IMR-90 (cell line): Measurements from ENCODE around the gene SNRNP27. TPM values are rescaled to one million over a fixed set of nuclear protein-coding genes. Genes with fewer than 3 reads are reported as not detected.
A peak's percentile ranks its signal among the peaks of the same experiment; 100 is the strongest.

Experiments
- ATAC-seq: fragments of 200-7000 bp; cut with Tn5 transposase; 2 replicates; pipeline ENCODE4 v1.9.1; 2020; ENCODE audit warnings: low read depth, mild to moderate bottlenecking, moderate library complexity
- BruUV-seq: library from RNA; stranded (reverse); fragments of 400-500 nt; replicated peaks from 2 replicates; lab custom pipeline; 2021; lab: Mats Ljungman, UMichigan
- CTCF ChIA-PET: fragments of 300-600 bp; formaldehyde crosslinking; extraction: SDS; loops from one replicate; lab custom pipeline; 2021; ENCODE audit warnings: antibody characterized with exemption; lab: Yijun Ruan, JAX
- POLR2A ChIA-PET: fragments of 300-600 bp; sonication (Branson Sonifier 250); formaldehyde crosslinking; loops from one replicate; lab custom pipeline; 2022; ENCODE audit warnings: antibody characterized with exemption; ENCODE audit not compliant: unreplicated experiment; lab: Charles Lee
- DNase-seq: peaks from one replicate; pipeline ENCODE4 v3.0.0; 2013
- H2AFZ ChIP-seq: replicated peaks from 2 replicates; pipeline ENCODE3; 2013; ENCODE audit warnings: low read length, mild to moderate bottlenecking; ENCODE audit not compliant: poor library complexity
- H2AK5ac ChIP-seq: 2 replicates; pipeline ENCODE4 v1.6.1; 2013; ENCODE audit warnings: low read depth, low read length, inconsistent platforms
- H2AK9ac ChIP-seq: replicated peaks from 2 replicates; pipeline ENCODE3; 2013; ENCODE audit warnings: mild to moderate bottlenecking, low read depth, low read length, moderate library complexity; ENCODE audit not compliant: poor library complexity
- H2BK120ac ChIP-seq: 2 replicates; pipeline ENCODE4 v1.6.1; 2013; ENCODE audit warnings: low read depth, low read length, inconsistent platforms
- H2BK15ac ChIP-seq: 3 replicates; pipeline ENCODE4 v1.6.1; 2013; ENCODE audit warnings: low read depth, low read length, inconsistent platforms
- H2BK20ac ChIP-seq: 2 replicates; pipeline ENCODE4 v1.6.1; 2013; ENCODE audit warnings: low read depth, mild to moderate bottlenecking, inconsistent platforms, low read length, moderate library complexity
- H2BK5ac ChIP-seq: 2 replicates; pipeline ENCODE4 v1.6.1; 2013; ENCODE audit warnings: mild to moderate bottlenecking, low read depth, low read length, inconsistent platforms; ENCODE audit not compliant: poor library complexity, severe bottlenecking
- H3K14ac ChIP-seq: replicated peaks from 2 replicates; pipeline ENCODE4 v1.6.1; 2013; ENCODE audit warnings: low read depth, low read length, inconsistent platforms
- H3K18ac ChIP-seq: 2 replicates; pipeline ENCODE4 v1.6.1; 2013; ENCODE audit warnings: low read depth, low read length, control low read depth
- H3K23ac ChIP-seq: 2 replicates; pipeline ENCODE4 v1.6.1; 2013; ENCODE audit warnings: low read depth, low read length, inconsistent platforms
- H3K27ac ChIP-seq: 2 replicates; pipeline ENCODE4 v1.5.1; 2013; ENCODE audit warnings: mild to moderate bottlenecking, control low read depth, low read length; ENCODE audit not compliant: insufficient read depth
- H3K27me3 ChIP-seq: 2 replicates; pipeline ENCODE4 v1.6.1; 2013; ENCODE audit warnings: low read length; ENCODE audit not compliant: control insufficient read depth, insufficient read depth
- H3K36me3 ChIP-seq: 2 replicates; pipeline ENCODE4 v1.6.1; 2013; ENCODE audit warnings: low read length, mixed read lengths; ENCODE audit not compliant: control insufficient read depth, insufficient read depth
- H3K4ac ChIP-seq: 2 replicates; pipeline ENCODE4 v1.6.1; 2013; ENCODE audit warnings: low read depth, low read length, inconsistent platforms
- H3K4me1 ChIP-seq: 2 replicates; pipeline ENCODE4 v1.6.1; 2013; ENCODE audit warnings: low read length, mixed read lengths; ENCODE audit not compliant: control insufficient read depth, insufficient read depth
- H3K4me2 ChIP-seq: 2 replicates; pipeline ENCODE4 v1.6.1; 2013; ENCODE audit warnings: low read depth, mild to moderate bottlenecking, control low read depth, low read length, moderate library complexity
- H3K4me3 ChIP-seq: 2 replicates; pipeline ENCODE4 v1.5.1; 2013; ENCODE audit warnings: low read depth, mild to moderate bottlenecking, control low read depth, low read length, moderate library complexity; ENCODE audit not compliant: insufficient read depth
- H3K56ac ChIP-seq: 2 replicates; pipeline ENCODE4 v1.6.1; 2013; ENCODE audit warnings: low read length, inconsistent platforms; ENCODE audit not compliant: insufficient read depth; ENCODE audit errors: extremely low read depth
- H3K79me1 ChIP-seq, 2 experiments: 2 replicates each; pipeline ENCODE4 v1.6.1; 2013; ENCODE audit warnings: low read length in 2 of 2, inconsistent platforms in 1 of 2, low read depth in 1 of 2
- H3K9ac ChIP-seq: 2 replicates; pipeline ENCODE4 v1.6.1; 2013; ENCODE audit warnings: low read depth, low read length, control low read depth
- H3K9me1 ChIP-seq: 2 replicates; pipeline ENCODE4 v1.6.1; 2013; ENCODE audit warnings: low read length, inconsistent platforms; ENCODE audit not compliant: insufficient read depth
- H3K9me3 ChIP-seq: 2 replicates; pipeline ENCODE4 v1.6.1; 2013; ENCODE audit warnings: low read length; ENCODE audit not compliant: control insufficient read depth, insufficient read depth
- H4K20me1 ChIP-seq: 2 replicates; pipeline ENCODE4 v1.6.1; 2013; ENCODE audit warnings: low read length, inconsistent platforms; ENCODE audit not compliant: insufficient read depth
- H4K5ac ChIP-seq: 2 replicates; pipeline ENCODE4 v1.6.1; 2013; ENCODE audit warnings: mild to moderate bottlenecking, low read depth, low read length, control low read depth
- H4K8ac ChIP-seq, 2 experiments: 2 replicates each; pipeline ENCODE4 v1.6.1; 2013; ENCODE audit warnings: low read depth in 2 of 2, low read length in 2 of 2, control low read depth in 1 of 2, inconsistent platforms in 1 of 2
- H4K91ac ChIP-seq: 2 replicates; pipeline ENCODE4 v1.6.1; 2013; ENCODE audit warnings: low read depth, low read length, inconsistent platforms; ENCODE audit not compliant: insufficient read depth
- BHLHE40 ChIP-seq: fragments of 150-350 bp; IDR thresholded peaks from 2 replicates; pipeline ENCODE4 v1.6.1; 2016; ENCODE audit warnings: mild to moderate bottlenecking, low read depth, low read length
- CEBPB ChIP-seq: IDR thresholded peaks from 2 replicates; pipeline ENCODE4 v1.6.1; 2012; ENCODE audit warnings: low read depth, low read length, improper control_type of control experiment
- CHD1 ChIP-seq: IDR thresholded peaks from 2 replicates; pipeline ENCODE4 v1.6.1; 2012; ENCODE audit warnings: low read depth, low read length, improper control_type of control experiment
- CTCF ChIP-seq: conservative IDR thresholded peaks from 2 replicates; pipeline ENCODE4 v1.5.1; 2012; ENCODE audit warnings: mild to moderate bottlenecking, low read depth, low read length, improper control_type of control experiment
- FOS ChIP-seq: fragments of 150-350 bp; IDR thresholded peaks from 2 replicates; pipeline ENCODE4 v1.6.1; 2016; ENCODE audit warnings: low read depth, low read length
- MAFK ChIP-seq: IDR thresholded peaks from 2 replicates; pipeline ENCODE4 v1.6.1; 2012; ENCODE audit warnings: low read depth, low read length, improper control_type of control experiment
- MAZ ChIP-seq: IDR thresholded peaks from 2 replicates; pipeline ENCODE4 v1.6.1; 2012; ENCODE audit warnings: low read depth, mild to moderate bottlenecking, low read length, improper control_type of control experiment, moderate library complexity, borderline replicate concordance
- MXI1 ChIP-seq: IDR thresholded peaks from 2 replicates; pipeline ENCODE4 v1.6.1; 2012; ENCODE audit warnings: low read depth, mild to moderate bottlenecking, low read length, moderate library complexity, borderline replicate concordance
- NFE2L2 ChIP-seq: fragments of 150-350 bp; IDR thresholded peaks from 2 replicates; pipeline ENCODE4 v1.6.1; 2016; ENCODE audit warnings: low read depth, mild to moderate bottlenecking, low read length
- POLR2A ChIP-seq: IDR thresholded peaks from 2 replicates; pipeline ENCODE4 v1.6.1; 2012; ENCODE audit warnings: mild to moderate bottlenecking, low read depth, low read length
- RAD21 ChIP-seq: IDR thresholded peaks from 2 replicates; pipeline ENCODE4 v1.6.1; 2012; ENCODE audit warnings: low read length, improper control_type of control experiment
- RCOR1 ChIP-seq: IDR thresholded peaks from 2 replicates; pipeline ENCODE4 v1.6.1; 2012; ENCODE audit warnings: mild to moderate bottlenecking, low read length, improper control_type of control experiment; ENCODE audit not compliant: insufficient replicate concordance
- RFX5 ChIP-seq: IDR thresholded peaks from 2 replicates; pipeline ENCODE4 v1.8.0; 2012; ENCODE audit warnings: low read depth, mild to moderate bottlenecking, low read length, moderate library complexity
- SMC3 ChIP-seq: fragments of 150-350 bp; IDR thresholded peaks from 2 replicates; pipeline ENCODE4 v1.6.1; 2016; ENCODE audit warnings: low read depth, mild to moderate bottlenecking, antibody characterized with exemption, low read length, moderate library complexity
- WGBS, 2 experiments: methylation state at CpG; one replicate each; pipeline versions ENCODE4 v1.1.5 to v1.1.7; 2013; ENCODE audit warnings: missing lambda C conversion rate in 2 of 2; ENCODE audit not compliant: insufficient read length in 1 of 2; ENCODE audit errors: extremely low coverage in 2 of 2; 5-methylcytosine and 5-hydroxymethylcytosine counted together
- dilution Hi-C: fragments of 300-500 bp; cut with HindIII; formaldehyde crosslinking; loops from one replicate; pipeline ENCODE4 v1.14.3; 2018; ENCODE audit warnings: low sequenced_read_pairs; ENCODE audit not compliant: unreplicated experiment
- in situ Hi-C: fragments of 300-500 bp; cut with MboI; formaldehyde crosslinking; loops from 3 replicates; pipeline ENCODE4 v1.14.3; 2019; ENCODE audit warnings: low sequenced_read_pairs, inconsistent platforms, mixed read lengths
- intact Hi-C: fragments of 100-400 bp; cut with micrococcal nuclease; formaldehyde crosslinking; loops from 2 replicates; pipeline ENCODE4 v1.10.0; 2022
- polyA plus RNA-seq, 3 experiments: library from polyadenylated mRNA; depleted of rRNA; stranded (reverse); fragments of >200 nt; gene quantifications; 2 replicates each; pipeline ENCODE4 v1.2.3, GENCODE V29; 2012; ENCODE audit warnings: low replicate concordance in 1 of 3
- total RNA-seq: library from RNA; depleted of rRNA; stranded (reverse); fragments of >200 nt; gene quantifications from 2 replicates; pipeline ENCODE4 v1.2.3, GENCODE V29; 2012
- TF ChIP-seq, protein P1 (sequence below): fragments of 150-350 bp; IDR thresholded peaks from 2 replicates; pipeline ENCODE4 v1.6.1; 2017; ENCODE audit warnings: mild to moderate bottlenecking, antibody characterized with exemption, low read length, low read depth
- TF ChIP-seq, protein P2 (sequence below): fragments of 150-350 bp; IDR thresholded peaks from 2 replicates; pipeline ENCODE4 v1.6.1; 2016; ENCODE audit warnings: low read depth, mild to moderate bottlenecking, low read length, moderate library complexity, borderline replicate concordance

The SNRNP27 gene
- total and polyA plus RNA-seq, 2 of the 4 experiments (the other 2 are of a cell fraction): 8.8 to 48.3 TPM

DNA sequence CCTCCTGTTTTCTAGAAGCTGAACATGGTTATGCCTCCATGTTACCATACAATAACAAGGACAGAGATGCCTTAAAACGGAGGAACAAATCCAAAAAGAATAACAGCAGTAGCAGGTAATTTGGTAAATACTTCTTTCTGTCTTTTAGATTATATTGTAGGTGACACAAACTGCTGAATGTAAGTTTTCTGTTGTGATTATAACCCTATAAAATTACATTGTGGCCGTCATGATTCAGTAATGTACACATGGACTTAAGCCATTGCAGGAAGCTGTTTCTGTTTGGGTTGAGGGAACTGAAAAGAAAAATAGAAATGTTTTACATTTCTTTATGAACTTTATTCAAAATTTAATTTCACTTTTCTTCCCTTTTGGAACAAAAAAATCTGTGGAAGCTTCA is 22.4 kb downstream of the SNRNP27 start:
- ATAC-seq (no peak), DNase-seq (peak; percentile 35)
- Histone ChIP-seq H4K5ac (no peak overlapping the region), H3K9me3 (no peaks in the 10 kb centered on the region), H3K36me3 (no peaks in the 10 kb centered on the region; the same call in 1 of the 2 replicates), H3K27me3 (no peaks in the 10 kb centered on the region), H3K4me2 (peak overlapping the region; percentile 100), H3K4ac (no peak overlapping the region), H3K79me1 (peaks cover 8 to 21% of the 10 kb centered on the region in 2 experiments; a peak in 3 of 4 replicates), H3K14ac (no peak overlapping the region), H3K56ac (no peak overlapping the region), H3K9me1 (no peaks in the 10 kb centered on the region), H4K91ac (no peak overlapping the region), H2AK5ac (no peak overlapping the region), H3K4me1 (no peaks in the 10 kb centered on the region; the same call in 1 of the 2 replicates), H3K18ac (no peak overlapping the region), H2AFZ (no peak overlapping the region), H4K8ac (no peak overlapping the region), H4K20me1 (no peaks in the 10 kb centered on the region), H2BK5ac (no peak overlapping the region), H2BK120ac (no peak overlapping the region), H2BK20ac (no peak overlapping the region), H2AK9ac (no peak overlapping the region), H3K9ac (peak overlapping the region; percentile 27; the same call in 1 of the 2 replicates), H3K4me3 (peak overlapping the region; percentile 55; the same call in 1 of the 2 replicates), H3K23ac (no peak overlapping the region), H2BK15ac (no peak overlapping the region), H3K27ac (no peak overlapping the region)
- WGBS, 2 experiments: no CpG with 5 or more reads among the region's 2 CpGs
- CTCF ChIA-PET: no interaction called here
- TF ChIP-seq, protein P1, sequence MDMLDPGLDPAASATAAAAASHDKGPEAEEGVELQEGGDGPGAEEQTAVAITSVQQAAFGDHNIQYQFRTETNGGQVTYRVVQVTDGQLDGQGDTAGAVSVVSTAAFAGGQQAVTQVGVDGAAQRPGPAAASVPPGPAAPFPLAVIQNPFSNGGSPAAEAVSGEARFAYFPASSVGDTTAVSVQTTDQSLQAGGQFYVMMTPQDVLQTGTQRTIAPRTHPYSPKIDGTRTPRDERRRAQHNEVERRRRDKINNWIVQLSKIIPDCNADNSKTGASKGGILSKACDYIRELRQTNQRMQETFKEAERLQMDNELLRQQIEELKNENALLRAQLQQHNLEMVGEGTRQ: no peak
- no peak for TF ChIP-seq CEBPB
- TF ChIP-seq MAFK: no peak
- TF ChIP-seq POLR2A: no peak
- no peak for TF ChIP-seq CHD1
- no peak for TF ChIP-seq RAD21
- TF ChIP-seq RFX5: no peak
- TF ChIP-seq CTCF: no peak
- TF ChIP-seq, protein P2, sequence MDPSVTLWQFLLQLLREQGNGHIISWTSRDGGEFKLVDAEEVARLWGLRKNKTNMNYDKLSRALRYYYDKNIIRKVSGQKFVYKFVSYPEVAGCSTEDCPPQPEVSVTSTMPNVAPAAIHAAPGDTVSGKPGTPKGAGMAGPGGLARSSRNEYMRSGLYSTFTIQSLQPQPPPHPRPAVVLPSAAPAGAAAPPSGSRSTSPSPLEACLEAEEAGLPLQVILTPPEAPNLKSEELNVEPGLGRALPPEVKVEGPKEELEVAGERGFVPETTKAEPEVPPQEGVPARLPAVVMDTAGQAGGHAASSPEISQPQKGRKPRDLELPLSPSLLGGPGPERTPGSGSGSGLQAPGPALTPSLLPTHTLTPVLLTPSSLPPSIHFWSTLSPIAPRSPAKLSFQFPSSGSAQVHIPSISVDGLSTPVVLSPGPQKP: no peak
- TF ChIP-seq RCOR1: no peak
- no peak for TF ChIP-seq MXI1
- no peak for TF ChIP-seq NFE2L2
- TF ChIP-seq FOS: no peak
- no peak for TF ChIP-seq SMC3
- TF ChIP-seq BHLHE40: no peak
- TF ChIP-seq MAZ: no peak
- POLR2A ChIA-PET: interaction anchor here (0.5 kb wide), 1 partner anchor 255 kb away, joined by 4 read pairs; no protein-coding TSS in a partner anchor
- in situ Hi-C loops (loop anchor here (5.0 to 25.0 kb wide), 3 partner anchors 156 to 321 kb away; partner anchors contain the start of gene TIA1), dilution Hi-C loops (no loop called here), intact Hi-C loops (loop anchor here (2.0 kb wide), 1 partner anchor 19 kb away; no protein-coding TSS in a partner anchor)
- BruUV-seq: no TSS peak
